ENCODE measurements around the gene TFDP2.
A peak's percentile ranks its signal among the peaks of the same experiment; 100 is the strongest.
"Not testable (repeated sequence)": the region's sequence is repeated elsewhere in the genome, so short reads cannot be mapped to it uniquely, and the experiment has no call there.

Gene TFDP2

DNA sequence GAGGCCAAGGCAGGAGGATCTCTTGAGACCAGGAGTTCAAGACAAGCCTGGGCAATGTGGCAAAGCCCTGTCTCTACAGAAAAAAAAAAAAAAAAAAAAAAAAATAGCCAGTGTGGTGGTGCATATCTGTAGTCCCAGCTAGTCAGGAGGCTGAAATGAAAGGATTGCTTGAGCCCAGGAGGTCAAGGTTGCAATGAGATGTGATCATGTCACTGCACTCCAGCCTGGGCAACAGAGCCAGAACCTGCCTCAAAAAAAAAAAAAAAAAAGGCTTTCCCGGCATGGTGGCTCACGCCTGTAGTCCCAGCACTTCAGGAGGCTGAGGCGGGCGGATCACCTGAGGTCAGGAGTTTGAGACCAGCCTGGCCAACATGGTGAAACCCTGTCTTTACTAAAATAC is 73.7 kb downstream of the TFDP2 start:
- DNase-seq (ENCODE audit: low spot score): not testable (repeated sequence)

DNA sequence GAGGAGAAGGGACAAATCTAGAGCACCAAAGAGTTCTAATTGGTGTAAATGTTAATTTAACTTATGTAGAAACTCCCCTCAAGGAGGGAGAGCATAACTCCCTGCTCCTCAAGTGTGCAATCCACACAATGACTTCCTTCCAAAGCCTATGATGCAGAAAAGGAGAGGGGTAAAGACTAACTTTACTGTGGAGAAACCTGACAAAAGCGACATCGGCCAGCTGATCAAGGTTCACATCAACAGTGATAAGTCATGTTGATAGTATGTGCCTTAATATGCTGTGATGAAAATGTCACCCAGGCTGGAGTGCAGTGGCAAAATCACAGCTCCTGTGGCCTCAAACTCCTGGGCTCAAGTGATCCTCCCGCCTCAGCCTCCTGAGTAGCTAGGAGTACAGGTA is 76.5 kb downstream of the TFDP2 start:
- no peak for DNase-seq (ENCODE audit: low spot score)

GRCh38 chr3:142065932-142066331 is 83.4 kb downstream of the TFDP2 start:
- no peak for DNase-seq (ENCODE audit: low spot score)

DNA sequence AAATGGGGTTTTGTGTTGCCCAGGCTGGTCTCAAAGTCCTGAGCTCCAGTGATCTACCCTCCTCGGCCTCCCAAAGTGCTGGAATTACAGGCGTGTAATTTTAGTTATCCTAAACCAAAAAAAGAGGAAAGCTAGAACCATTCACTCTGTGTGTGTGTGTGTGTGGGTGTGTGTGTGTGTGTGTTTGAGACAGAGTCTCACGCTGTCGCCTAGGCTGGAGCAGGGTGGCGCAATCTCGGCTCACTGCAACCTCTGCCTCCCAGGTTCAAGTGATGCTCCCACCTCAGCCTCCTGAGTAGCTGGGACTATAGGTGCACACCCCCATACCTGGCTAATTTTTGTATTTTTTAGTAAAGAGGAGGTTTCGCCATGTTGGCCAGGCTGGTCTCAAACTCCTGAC is 84.0 kb downstream of the TFDP2 start:
- DNase-seq (ENCODE audit: low spot score): no peak

- no peak for DNase-seq (ENCODE audit: low spot score)
Measured at GRCh38 chr3:142064454-142064853, 84.9 kb downstream of the TFDP2 start.

DNA sequence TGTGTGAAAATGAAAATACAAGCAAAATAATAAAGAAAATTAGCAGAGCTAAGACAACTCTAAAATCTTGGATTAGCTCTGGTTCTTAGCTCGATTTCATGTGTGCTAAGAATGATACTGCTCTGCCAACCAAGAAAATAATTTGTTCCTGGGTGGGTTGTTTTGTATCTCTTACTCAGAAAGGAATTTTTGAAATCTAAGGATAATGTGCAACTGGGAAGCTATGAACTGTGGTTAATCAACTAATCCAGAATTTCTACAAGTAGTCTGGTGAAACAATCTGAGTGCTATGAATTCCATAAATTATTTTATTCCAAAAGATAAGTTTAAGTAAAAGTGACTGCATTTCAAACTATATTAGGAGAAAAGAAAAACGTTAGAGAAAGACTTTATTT is 92.0 kb downstream of the TFDP2 start:
- no peak for DNase-seq (ENCODE audit: low spot score)

GRCh38 chr3:142056656-142057330 is 92.6 kb downstream of the TFDP2 start:
- no peak for DNase-seq (ENCODE audit: low spot score)

DNA sequence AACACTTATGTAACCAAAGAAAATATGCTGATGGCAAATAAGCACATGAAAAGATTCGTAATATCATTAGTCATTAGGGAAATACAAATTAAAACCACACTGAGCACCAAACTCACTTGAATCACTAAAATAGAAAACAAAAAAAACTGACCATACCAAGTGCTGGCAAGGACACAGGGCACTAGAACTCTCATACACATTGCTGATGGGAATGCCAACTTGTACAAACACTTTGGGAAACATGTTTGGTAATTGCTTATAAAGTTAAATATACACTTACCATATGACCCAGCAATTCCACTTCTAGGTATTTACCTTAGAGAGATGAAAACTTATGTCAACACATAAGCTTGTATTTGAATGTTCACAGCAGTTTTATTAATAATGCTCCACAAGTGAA is 95.5 kb downstream of the TFDP2 start:
- DNase-seq (ENCODE audit: low spot score): no peak

DNA sequence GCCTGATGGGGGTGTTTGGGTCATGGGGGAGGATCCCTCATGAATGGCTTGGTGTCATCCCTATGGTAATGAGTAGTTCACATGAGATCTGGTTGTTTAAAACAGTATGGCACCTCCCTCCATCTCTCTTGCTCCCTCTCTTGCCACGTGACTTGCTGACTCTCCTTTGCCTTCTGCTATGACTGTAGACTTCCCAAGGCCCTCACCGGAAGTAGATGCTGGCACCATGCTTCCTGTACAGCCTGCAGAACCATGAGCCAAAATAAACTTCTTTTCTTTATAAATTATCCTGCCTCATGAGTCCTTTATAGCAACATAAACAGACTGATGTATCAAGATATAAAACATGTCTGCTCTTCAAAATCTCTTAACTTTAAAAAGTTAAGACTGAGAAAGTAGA is 96.1 kb downstream of the TFDP2 start:
- no peak for DNase-seq (ENCODE audit: low spot score)

GRCh38 chr3:142051351-142051750 is 98.0 kb downstream of the TFDP2 start:
- no peak for DNase-seq (ENCODE audit: low spot score)

DNA sequence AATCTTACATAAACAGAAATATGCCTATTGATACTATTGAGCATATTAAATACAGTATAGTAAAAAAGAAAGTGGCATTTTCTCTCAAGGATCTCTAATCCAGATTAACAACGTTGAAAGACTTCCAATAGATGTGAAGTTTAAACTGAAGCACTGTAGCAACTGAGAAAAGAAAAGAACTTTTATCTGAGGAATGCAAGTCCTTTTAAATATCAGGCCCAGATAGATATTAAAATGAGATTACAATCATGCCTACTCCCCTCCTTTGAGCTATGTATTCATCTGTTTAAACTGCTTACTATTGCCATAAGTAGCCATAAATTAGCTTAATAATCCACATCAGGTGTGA is 102.3 kb downstream of the TFDP2 start:
- no peak for DNase-seq (ENCODE audit: low spot score)

DNA sequence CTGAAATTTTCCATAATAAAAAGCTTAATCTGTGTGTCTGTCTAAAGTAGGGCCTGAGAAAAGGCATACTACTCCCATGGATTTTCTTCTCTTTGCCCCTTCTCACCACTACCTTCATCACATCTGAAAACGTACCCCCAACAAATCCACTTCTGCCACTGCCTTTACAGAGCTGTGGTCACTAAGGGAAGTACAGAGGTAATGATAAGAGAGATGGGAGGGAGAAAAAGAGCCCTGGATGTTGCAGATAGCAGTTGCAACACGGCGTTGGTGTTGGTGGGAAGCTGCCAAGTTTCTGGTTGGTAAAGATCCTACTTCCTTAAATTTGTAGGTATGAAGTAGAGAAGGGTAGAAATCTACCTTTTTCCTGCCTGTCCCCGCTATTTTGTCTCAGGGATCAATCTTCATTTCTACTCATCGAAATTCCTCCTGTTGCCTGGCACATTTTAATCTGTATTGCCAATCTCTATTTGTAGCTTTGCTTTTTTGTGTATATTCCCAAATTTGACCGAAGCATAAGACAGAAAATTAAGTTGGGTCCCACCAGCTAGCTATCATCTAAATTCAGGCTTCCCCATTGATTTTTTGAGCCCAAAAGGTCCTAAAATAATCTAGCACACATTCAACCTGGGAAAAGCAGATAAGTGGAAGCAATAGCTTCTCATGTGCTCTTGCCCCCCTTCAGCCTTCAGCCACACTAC is 102.9 kb downstream of the TFDP2 start:
- DNase-seq (ENCODE audit: low spot score): no peak

DNA sequence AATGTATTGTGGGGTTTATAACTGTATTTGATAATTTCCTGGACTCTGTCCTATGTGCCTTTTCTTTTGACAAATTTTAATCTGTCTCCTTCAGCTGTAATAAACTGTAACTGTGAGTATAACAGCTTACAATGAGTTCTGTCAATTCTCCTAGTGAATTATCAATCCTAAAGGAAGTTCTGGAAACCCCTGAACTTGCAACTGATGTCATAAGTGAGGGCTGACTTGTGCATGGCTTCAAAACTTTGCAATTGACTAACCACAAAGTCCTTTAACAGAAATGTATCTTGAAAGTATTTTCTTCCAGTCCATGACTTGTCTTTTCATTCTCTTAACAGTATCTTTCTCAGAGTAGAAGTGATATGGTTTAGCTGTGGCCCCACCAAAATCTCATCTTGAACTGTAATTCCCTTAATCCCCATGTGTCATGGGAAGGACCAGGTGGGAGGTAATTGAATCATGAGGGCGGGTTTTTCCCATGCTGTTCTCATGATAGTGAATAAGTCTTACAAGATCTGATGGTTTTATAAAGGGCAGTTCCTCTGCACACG is 108.3 kb downstream of the TFDP2 start:
- DNase-seq (ENCODE audit: low spot score): no peak

DNA sequence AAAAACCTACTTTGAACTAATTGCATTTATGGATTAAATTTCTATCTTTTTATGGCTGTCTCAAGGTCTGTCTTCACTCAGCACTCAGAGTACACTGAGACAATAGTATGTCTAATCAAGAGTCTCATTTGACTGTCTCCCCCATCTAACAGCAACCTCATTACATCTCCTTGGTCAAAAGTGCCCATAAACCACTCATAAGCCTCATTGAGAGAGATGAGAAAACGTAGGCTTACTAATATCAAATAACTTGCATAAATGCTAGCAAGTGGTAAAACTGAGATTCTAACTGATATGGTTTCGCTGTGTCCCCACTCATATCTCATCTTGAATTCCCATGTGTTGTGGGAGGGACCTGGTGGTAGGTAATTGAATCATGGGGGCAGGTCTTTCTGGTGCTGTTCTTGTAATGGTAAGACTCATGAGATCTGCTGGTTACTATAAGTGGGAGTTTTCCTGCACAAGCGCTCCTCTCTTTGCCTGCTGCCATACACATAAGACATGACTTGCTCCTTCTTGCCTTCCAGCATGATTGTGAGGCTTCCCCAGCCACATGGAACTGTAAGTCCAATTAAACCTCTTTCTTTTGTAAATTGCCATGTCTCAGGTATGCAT is 113.9 kb downstream of the TFDP2 start:
- DNase-seq (ENCODE audit: low spot score): no peak

DNA sequence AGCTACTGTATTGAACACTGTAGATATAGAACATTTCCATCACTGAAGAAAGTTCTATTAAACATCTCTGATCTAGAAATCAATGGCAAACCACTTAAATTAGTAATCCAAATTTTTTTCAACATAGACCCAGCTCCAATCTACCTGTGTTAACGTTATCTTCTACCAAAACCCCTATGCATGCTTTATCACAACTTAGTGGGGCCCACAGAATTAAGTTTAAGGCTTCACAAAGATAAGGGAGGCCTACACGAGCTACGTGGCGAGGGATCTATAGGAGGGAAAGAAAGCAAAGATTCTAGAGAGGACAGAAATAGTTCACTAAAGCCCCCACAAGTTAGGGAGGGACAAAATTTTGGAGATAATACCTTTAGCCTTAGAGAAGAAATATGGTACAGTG is 116.1 kb downstream of the TFDP2 start:
- no peak for DNase-seq (ENCODE audit: low spot score)

DNA sequence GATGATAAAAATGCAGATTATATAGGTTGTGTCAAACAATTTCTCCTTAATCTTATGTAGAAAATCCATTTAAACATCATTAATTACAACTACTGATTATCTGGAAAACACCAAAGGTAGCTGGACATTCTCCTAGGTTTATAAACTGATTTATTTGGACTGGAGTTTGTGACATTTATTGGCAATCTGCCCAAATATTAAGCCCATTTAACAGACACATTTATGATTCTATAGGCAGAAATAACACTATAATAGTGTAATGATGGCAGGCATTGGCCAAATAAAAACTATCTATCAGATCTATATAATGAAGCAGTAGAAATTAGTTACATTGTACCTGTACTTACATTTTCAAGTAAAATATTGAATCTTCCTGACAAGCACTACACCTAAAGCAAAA is 117.8 kb downstream of the TFDP2 start:
- no peak for DNase-seq (ENCODE audit: low spot score)

- peak; percentile 25 for DNase-seq (ENCODE audit: low spot score)
Measured at GRCh38 chr3:142029791-142030190, 119.6 kb downstream of the TFDP2 start.

- DNase-seq (ENCODE audit: low spot score): peak; percentile 61
Measured at GRCh38 chr3:142029052-142029642, 120.2 kb downstream of the TFDP2 start.

DNA sequence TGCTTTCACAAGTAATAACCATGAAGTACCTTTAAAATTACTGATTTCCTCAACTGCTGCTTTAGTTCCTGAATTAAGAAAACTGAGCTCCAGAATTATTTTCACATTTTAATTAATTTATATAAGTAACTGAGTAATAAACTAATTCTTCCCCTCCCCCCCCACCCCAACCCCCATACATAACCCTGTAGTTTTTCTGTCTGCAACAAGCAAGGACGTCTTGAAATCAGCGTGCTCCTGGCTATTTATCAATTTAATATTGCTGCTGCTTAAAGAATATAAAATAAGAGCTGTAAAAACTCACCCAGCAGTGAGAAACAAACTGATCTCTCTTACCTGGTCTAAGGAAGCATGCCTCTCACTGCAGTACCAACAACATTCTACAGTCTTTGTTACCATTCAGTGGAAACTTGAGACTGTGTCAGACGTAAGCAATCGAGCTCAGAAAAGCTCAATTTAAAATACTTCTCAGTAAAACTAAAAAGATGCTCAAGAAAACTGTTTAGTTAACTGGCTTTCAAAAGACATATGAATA is 121.0 kb downstream of the TFDP2 start:
- peak; percentile 92 for DNase-seq (ENCODE audit: low spot score)

DNA sequence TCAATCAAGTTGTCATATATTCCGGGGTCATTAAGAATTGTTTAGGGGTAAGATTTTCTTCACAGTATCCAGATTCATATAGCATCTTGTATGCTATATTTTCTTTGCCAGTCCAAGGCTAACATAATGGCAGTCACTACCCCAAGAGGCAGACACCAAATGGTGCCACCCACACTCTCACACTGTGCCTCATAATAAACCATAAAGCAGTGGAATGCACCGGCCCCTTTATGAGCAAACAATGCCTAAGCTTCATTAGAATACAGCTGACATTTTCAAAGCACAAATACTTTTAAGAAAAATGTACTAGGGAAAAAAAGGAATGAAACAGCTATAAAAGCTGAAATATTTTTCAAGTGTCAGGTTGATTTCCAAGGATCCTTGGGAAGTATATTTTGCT is 121.6 kb downstream of the TFDP2 start:
- peak; percentile 87 for DNase-seq (ENCODE audit: low spot score)

DNA sequence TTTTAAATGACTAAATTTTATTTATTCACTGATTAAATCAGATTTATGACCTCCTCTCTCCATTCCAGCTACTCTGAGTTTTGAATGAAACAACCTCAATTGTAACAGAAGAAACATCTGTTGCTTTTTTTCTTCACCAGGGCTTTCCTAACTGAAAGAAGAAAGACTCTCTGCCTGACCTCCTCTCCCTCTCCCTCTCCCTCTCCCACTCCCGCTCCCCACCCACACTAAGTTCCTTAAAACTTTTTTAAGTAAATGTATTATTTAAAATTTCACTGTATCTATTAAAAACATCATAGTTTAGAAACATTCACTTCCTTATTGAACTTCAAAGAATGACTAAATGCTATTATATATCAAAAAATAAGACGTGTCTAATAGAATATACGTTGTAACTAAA is 122.0 kb downstream of the TFDP2 start:
- DNase-seq (ENCODE audit: low spot score): no peak

DNA sequence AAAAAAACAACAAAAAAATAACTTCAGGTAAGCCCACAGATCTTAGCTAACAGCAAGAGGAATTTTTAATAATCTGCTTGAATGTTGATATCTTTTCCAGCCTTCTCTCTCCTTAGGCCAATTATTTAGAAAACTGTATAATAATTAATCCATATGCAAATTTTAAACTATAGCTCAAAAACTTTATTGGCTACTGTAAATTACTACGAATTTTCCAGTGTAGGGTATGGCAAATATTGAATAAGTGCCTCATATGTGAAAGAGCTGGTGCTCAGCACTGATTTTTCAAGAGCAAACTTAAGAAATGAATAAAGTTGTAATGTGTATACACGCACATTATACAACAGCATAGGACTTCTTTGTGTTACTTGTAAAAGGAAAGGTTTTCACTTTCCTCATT is 123.0 kb downstream of the TFDP2 start:
- DNase-seq (ENCODE audit: low spot score): no peak

GRCh38 chr3:142022381-142022780 is 127.0 kb downstream of the TFDP2 start:
- DNase-seq (ENCODE audit: low spot score): peak; percentile 75

Data from NAMALWA (cell line).